ENCODE results near the gene RAB4A. TPM values are rescaled to one million over a fixed set of nuclear protein-coding genes. Genes with fewer than 3 reads are reported as not detected.

Gene RAB4A
- total RNA-seq, 2 donors from 2014 or later = 12.5 to 69.0 TPM

DNA sequence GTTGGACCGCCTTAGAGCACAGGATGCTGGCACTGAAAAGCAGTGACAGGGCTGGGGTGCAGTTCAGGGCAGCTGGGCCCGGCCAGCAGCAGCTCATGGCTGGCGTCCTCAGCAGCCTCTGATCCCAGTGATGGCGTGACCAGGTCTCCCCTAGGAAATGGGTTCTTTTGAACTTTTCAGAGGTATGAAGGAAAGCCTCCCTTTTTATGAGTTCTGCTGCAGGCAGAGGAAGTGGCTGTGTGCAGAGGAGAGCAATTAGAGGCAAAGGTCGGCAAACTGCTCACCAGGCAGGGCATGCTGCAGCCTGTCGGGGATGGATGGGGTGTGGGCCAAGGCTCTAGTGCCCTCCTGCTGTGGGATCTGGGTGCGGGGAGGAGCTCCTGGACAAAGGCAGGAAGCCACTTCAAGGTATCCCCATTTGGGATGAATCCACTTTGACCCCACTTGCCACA, 45.6 kb upstream of the RAB4A start:
- DNase-seq = no peak
- H3K27me3 ChIP-seq = no peaks in the 10 kb centered on the region
- no peaks in the 10 kb centered on the region for H3K36me3 ChIP-seq (replicated peaks in 1 of 2; ENCODE audit: insufficient read depth in 1 of 2, low read depth in 2 of 2)
- no peak overlapping the region for H3K27ac ChIP-seq
- no peak for TF ChIP-seq POLR2A (IDR thresholded peaks at IDR 0.05)
- TF ChIP-seq, protein P1, sequence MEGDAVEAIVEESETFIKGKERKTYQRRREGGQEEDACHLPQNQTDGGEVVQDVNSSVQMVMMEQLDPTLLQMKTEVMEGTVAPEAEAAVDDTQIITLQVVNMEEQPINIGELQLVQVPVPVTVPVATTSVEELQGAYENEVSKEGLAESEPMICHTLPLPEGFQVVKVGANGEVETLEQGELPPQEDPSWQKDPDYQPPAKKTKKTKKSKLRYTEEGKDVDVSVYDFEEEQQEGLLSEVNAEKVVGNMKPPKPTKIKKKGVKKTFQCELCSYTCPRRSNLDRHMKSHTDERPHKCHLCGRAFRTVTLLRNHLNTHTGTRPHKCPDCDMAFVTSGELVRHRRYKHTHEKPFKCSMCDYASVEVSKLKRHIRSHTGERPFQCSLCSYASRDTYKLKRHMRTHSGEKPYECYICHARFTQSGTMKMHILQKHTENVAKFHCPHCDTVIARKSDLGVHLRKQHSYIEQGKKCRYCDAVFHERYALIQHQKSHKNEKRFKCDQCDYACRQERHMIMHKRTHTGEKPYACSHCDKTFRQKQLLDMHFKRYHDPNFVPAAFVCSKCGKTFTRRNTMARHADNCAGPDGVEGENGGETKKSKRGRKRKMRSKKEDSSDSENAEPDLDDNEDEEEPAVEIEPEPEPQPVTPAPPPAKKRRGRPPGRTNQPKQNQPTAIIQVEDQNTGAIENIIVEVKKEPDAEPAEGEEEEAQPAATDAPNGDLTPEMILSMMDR (IDR thresholded peaks at IDR 0.05) = no peak
- H3K9me3 ChIP-seq = no peaks in the 10 kb centered on the region
- H3K4me1 ChIP-seq = peaks cover 64% of the 10 kb centered on the region
- WGBS, 2 donors = 89 to 92% methylated on average over 5 to 7 of the region's 7 CpGs
- no peak for ATAC-seq
- no peak overlapping the region for H3K4me3 ChIP-seq
- intact Hi-C loops (cut with DNase I) = no loop called here

DNA sequence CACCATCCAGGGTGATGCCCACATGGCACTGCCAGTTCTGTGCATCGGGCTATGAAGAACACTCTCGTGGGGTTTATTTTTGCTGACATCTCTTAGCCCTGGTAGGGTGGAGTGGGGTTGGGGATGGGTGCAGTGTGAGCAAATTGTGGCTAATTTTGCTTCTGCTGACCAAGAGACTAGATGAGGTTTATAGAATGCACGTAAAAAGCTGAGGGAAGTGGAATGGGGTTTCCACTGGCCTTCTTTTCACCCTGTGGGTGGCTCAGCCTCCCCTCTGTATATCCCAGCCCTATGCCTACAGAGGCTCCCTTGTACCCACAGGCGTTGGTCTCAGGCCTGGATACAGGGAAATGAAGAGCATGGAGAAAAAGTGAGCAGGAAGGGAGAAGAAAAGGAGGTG, 44.1 kb upstream of the RAB4A start:
- H3K9me3 ChIP-seq = no peaks in the 10 kb centered on the region
- H3K36me3 ChIP-seq (replicated peaks in 1 of 2; ENCODE audit: insufficient read depth in 1 of 2, low read depth in 2 of 2) = no peaks in the 10 kb centered on the region
- TF ChIP-seq, protein P1 (IDR thresholded peaks at IDR 0.05) = no peak
- no peak for TF ChIP-seq POLR2A (IDR thresholded peaks at IDR 0.05)
- ATAC-seq (no peak), DNase-seq (no peak)
- intact Hi-C loops (cut with DNase I) = no loop called here
- 50 to 68% methylated on average over 4 of the region's 4 CpGs for WGBS, 2 donors
- no peak overlapping the region for H3K4me3 ChIP-seq
- no peak overlapping the region for H3K27ac ChIP-seq
- peaks cover 65% of the 10 kb centered on the region for H3K4me1 ChIP-seq
- H3K27me3 ChIP-seq = no peaks in the 10 kb centered on the region

DNA sequence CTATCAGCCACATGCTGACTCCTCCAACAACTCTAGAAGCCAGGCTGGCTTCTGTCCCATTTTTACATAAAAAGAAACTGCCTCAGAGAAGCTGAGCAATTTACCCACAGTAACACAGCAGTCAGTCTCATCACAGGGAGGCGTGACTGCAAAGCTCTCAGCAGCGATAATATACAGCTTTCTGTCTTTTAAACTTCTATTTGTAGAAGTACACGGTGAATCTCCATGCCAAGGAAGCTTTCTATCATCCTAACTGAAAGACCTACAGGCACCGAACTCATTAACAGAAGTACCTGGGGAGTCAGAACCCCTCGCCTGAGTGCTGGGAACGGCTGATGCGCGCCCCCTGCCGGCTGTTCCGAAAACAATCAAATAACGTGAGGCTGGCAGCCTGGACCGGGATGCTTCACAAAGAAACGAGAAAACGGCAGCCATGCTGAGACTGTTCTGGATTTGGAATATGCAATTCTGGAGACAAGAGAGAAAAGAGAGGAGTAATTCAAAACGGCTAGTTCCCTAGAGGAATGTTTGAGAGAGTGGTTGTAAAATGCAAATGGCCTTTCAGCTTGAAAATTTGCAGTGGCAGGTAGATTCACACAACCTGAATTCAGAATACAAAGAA, 43.5 kb upstream of the RAB4A start:
- intact Hi-C loops (cut with DNase I) = no loop called here
- Histone ChIP-seq H3K4me3 (no peak overlapping the region), H3K9me3 (no peaks in the 10 kb centered on the region), H3K27me3 (no peaks in the 10 kb centered on the region), H3K4me1 (peaks cover 62% of the 10 kb centered on the region), H3K27ac (no peak overlapping the region), H3K36me3 (replicated peaks in 1 of 2; ENCODE audit: insufficient read depth in 1 of 2, low read depth in 2 of 2) (no peaks in the 10 kb centered on the region)
- ATAC-seq (peak; percentile 28), DNase-seq (peak; percentile 81 to 86 (median 84))
- TF ChIP-seq, protein P1 (IDR thresholded peaks at IDR 0.05) = peak; percentile 65 to 86 (median 81)
- no peak for TF ChIP-seq POLR2A (IDR thresholded peaks at IDR 0.05)
- 8 to 10% methylated on average over 14 to 15 of the region's 15 CpGs for WGBS, 2 donors

DNA sequence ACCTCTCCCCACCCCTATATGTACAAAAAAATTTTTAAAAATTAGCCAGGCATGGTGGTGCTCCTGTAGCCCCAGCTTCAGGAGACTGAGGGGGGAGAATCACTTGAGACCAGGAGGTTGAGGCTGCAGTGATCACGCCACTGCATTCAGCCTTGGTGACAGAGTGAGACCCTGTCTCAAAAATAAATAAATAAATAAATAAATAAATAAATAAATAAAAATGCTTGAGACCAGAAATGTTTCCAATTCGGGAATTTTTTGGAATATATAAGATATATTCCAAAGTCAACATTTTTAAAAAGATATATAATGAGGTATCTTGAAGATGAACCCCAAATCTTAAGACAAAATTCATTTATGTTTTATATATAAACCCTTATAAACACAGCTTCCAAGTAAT, 42.4 kb upstream of the RAB4A start:
- Histone ChIP-seq H3K36me3 (replicated peaks in 1 of 2; ENCODE audit: insufficient read depth in 1 of 2, low read depth in 2 of 2) (no peaks in the 10 kb centered on the region), H3K4me1 (peaks cover 51% of the 10 kb centered on the region), H3K27me3 (no peaks in the 10 kb centered on the region), H3K4me3 (no peak overlapping the region), H3K27ac (peak overlapping the region in 2 of 4 donors; percentile 83 to 91), H3K9me3 (no peaks in the 10 kb centered on the region)
- ATAC-seq (no peak), DNase-seq (no peak)
- TF ChIP-seq POLR2A (IDR thresholded peaks at IDR 0.05) = no peak
- TF ChIP-seq, protein P1 (IDR thresholded peaks at IDR 0.05) = no peak
- intact Hi-C loops (cut with DNase I) = no loop called here
- WGBS, 2 donors = 56% methylated on average over 2 of the region's 2 CpGs

All from body of pancreas (tissue), 4 donors.